OCI-LY7 (cell line): ENCODE results near the gene UBE2Q2. TPM values are rescaled to one million over a fixed set of nuclear protein-coding genes. Genes with fewer than 3 reads are reported as not detected.

Experiments used
- BruUV-seq: library from RNA; stranded (reverse); fragments of 400-500 nt; replicated peaks from 2 replicates; lab custom pipeline; 2021; lab: Mats Ljungman, UMichigan
- CTCF ChIA-PET: fragments of 300-600 bp; sonication (Branson Sonifier 250); formaldehyde crosslinking; loops from one replicate; lab custom pipeline; 2022; ENCODE audit warnings: antibody characterized with exemption; ENCODE audit not compliant: unreplicated experiment; lab: Charles Lee
- POLR2A ChIA-PET: fragments of 300-600 bp; sonication (Branson Sonifier 250); formaldehyde crosslinking; loops from one replicate; lab custom pipeline; 2022; ENCODE audit warnings: antibody characterized with exemption; lab: Charles Lee
- DNase-seq: peaks from one replicate; pipeline ENCODE4 v3.0.0-alpha.2; 2015; ENCODE audit warnings: low spot score
- H2AFZ ChIP-seq: fragments of 200-600 bp; sonication (generic), shearing (Covaris generic); 2 replicates; pipeline ENCODE4 v1.6.1; 2014; ENCODE audit warnings: mild to moderate bottlenecking, antibody characterized with exemption, low read length, moderate library complexity
- H3K27ac ChIP-seq: fragments of 200-600 bp; sonication (generic); 2 replicates; pipeline ENCODE4 v1.5.1; 2014; ENCODE audit warnings: mixed run types, low read depth, mild to moderate bottlenecking, moderate library complexity, low read length, inconsistent platforms; ENCODE audit not compliant: poor library complexity, severe bottlenecking
- H3K36me3 ChIP-seq: fragments of 200-600 bp; sonication (generic); 2 replicates; pipeline ENCODE4 v1.6.1; 2014; ENCODE audit warnings: mild to moderate bottlenecking, antibody characterized with exemption, low read length, moderate library complexity, mixed read lengths; ENCODE audit not compliant: insufficient read depth
- H3K4me1 ChIP-seq: fragments of 200-600 bp; sonication (generic); 2 replicates; pipeline ENCODE4 v1.5.1; 2014; ENCODE audit warnings: mild to moderate bottlenecking, low read length; ENCODE audit not compliant: insufficient read depth, poor library complexity, severe bottlenecking
- H3K4me2 ChIP-seq: fragments of 200-600 bp; sonication (generic); 2 replicates; pipeline ENCODE4 v1.6.1; 2014; ENCODE audit warnings: mild to moderate bottlenecking, low read length
- H3K4me3 ChIP-seq: fragments of 200-600 bp; sonication (generic); 2 replicates; pipeline ENCODE4 v1.5.1; 2014; ENCODE audit warnings: mild to moderate bottlenecking, low read depth, low read length; ENCODE audit not compliant: poor library complexity, severe bottlenecking
- H3K79me2 ChIP-seq: fragments of 200-600 bp; sonication (generic); 2 replicates; pipeline ENCODE4 v1.6.1; 2016; ENCODE audit warnings: low read depth, mild to moderate bottlenecking, low read length, moderate library complexity, mixed read lengths; ENCODE audit not compliant: insufficient read depth
- H3K9me2 ChIP-seq: fragments of 200-600 bp; sonication (generic); 2 replicates; pipeline ENCODE4 v1.6.1; 2016; ENCODE audit warnings: mild to moderate bottlenecking, low read length, mixed read lengths; ENCODE audit not compliant: insufficient read depth
- H3K9me3 ChIP-seq: fragments of 200-600 bp; sonication (generic); 2 replicates; pipeline ENCODE4 v1.6.1; 2014; ENCODE audit warnings: mild to moderate bottlenecking, mixed run types, low read length, mixed read lengths
- H4K20me1 ChIP-seq: fragments of 200-600 bp; sonication (generic); 2 replicates; pipeline ENCODE4 v1.6.1; 2014; ENCODE audit warnings: mild to moderate bottlenecking, antibody characterized with exemption, low read length, moderate library complexity, mixed read lengths; ENCODE audit not compliant: insufficient read depth
- CTCF ChIP-seq: fragments of 200-600 bp; sonication (generic); conservative IDR thresholded peaks from 2 replicates; pipeline ENCODE4 v1.5.1; 2014; ENCODE audit warnings: mild to moderate bottlenecking, antibody characterized with exemption, low read length, moderate library complexity, mixed read lengths
- EZH2phosphoT487 ChIP-seq: fragments of 200-600 bp; sonication (generic); IDR thresholded peaks from 2 replicates; pipeline ENCODE4 v1.6.1; 2018; ENCODE audit warnings: low read depth, borderline replicate concordance, mild to moderate bottlenecking, mixed run types, antibody characterized with exemption, low read length, moderate library complexity, mixed read lengths
- intact Hi-C: fragments of 100-400 bp; cut with micrococcal nuclease; formaldehyde crosslinking; loops from one replicate; pipeline ENCODE4 v1.10.0; 2022; ENCODE audit not compliant: unreplicated experiment
- total RNA-seq, 2 experiments: library from RNA; depleted of rRNA in 1 of 2; stranded (reverse); fragments of >200 nt in 1 of 2; shearing (Covaris generic) in 1 of 2; gene quantifications; 2 replicates each; pipeline ENCODE4 v1.2.3, GENCODE V29; 2014 to 2022

UBE2Q2 gene
- total RNA-seq, 2 experiments from 2014 or later, result 12.0 TPM

- intact Hi-C loops, result no loop called here
- POLR2A ChIA-PET, result interaction anchor here (0.6 to 0.8 kb wide), 2 partner anchors 439 to 806 kb away, joined by 3 read pairs; no protein-coding TSS in a partner anchor
- H4K20me1 ChIP-seq, result no peaks in the 10 kb centered on the region
- no peaks in the 10 kb centered on the region for H3K4me1 ChIP-seq
- BruUV-seq, result no TSS peak
- CTCF ChIA-PET, result no interaction called here
- no peak overlapping the region for H2AFZ ChIP-seq
- no peak overlapping the region for H3K4me2 ChIP-seq
- no peak for DNase-seq
- H3K36me3 ChIP-seq, result peaks cover 21% of the 10 kb centered on the region
- H3K79me2 ChIP-seq, result no peaks in the 10 kb centered on the region
- no peaks in the 10 kb centered on the region for H3K9me2 ChIP-seq
- no peak for TF ChIP-seq CTCF
- TF ChIP-seq EZH2phosphoT487, result no peak
- no peak overlapping the region for H3K27ac ChIP-seq
- H3K9me3 ChIP-seq, result no peaks in the 10 kb centered on the region
- no peak overlapping the region for H3K4me3 ChIP-seq
Measured at GRCh38 chr15:75891895-75892294, 48.6 kb downstream of the UBE2Q2 start.

GRCh38 chr15:75895731-75896130 lies 52.5 kb downstream of the UBE2Q2 start:
- H3K9me2 ChIP-seq, result no peaks in the 10 kb centered on the region
- POLR2A ChIA-PET, result interaction anchor here (0.6 to 0.7 kb wide), 2 partner anchors 11 to 1319 kb away, joined by 3 to 4 read pairs; no protein-coding TSS in a partner anchor
- H3K9me3 ChIP-seq, result no peaks in the 10 kb centered on the region
- H4K20me1 ChIP-seq, result no peaks in the 10 kb centered on the region
- no peak overlapping the region for H3K27ac ChIP-seq
- H3K36me3 ChIP-seq, result peaks cover 3% of the 10 kb centered on the region
- H3K4me1 ChIP-seq, result no peaks in the 10 kb centered on the region
- H3K4me3 ChIP-seq, result no peak overlapping the region
- H3K79me2 ChIP-seq, result no peaks in the 10 kb centered on the region
- no TSS peak for BruUV-seq
- intact Hi-C loops, result no loop called here
- TF ChIP-seq EZH2phosphoT487, result no peak
- no peak for TF ChIP-seq CTCF
- H3K4me2 ChIP-seq, result no peak overlapping the region
- CTCF ChIA-PET, result no interaction called here
- H2AFZ ChIP-seq, result no peak overlapping the region
- DNase-seq, result no peak

- no peak overlapping the region for H3K4me2 ChIP-seq
- no peak for DNase-seq
- ChIA-PET CTCF (no interaction called here), POLR2A (interaction anchor here (1.4 kb wide), 1 partner anchor 13 kb away, joined by 3 read pairs; no protein-coding TSS in a partner anchor)
- TF ChIP-seq CTCF, result no peak
- no peak for TF ChIP-seq EZH2phosphoT487
- no peak overlapping the region for H3K4me3 ChIP-seq
- H3K79me2 ChIP-seq, result peaks cover 3% of the 10 kb centered on the region; the same call in 1 of the 2 replicates
- no peaks in the 10 kb centered on the region for H3K9me3 ChIP-seq
- peaks cover 15% of the 10 kb centered on the region for H3K4me1 ChIP-seq
- H2AFZ ChIP-seq, result no peak overlapping the region
- no TSS peak for BruUV-seq
- no peak overlapping the region for H3K27ac ChIP-seq
- H3K36me3 ChIP-seq, result peaks cover 6% of the 10 kb centered on the region; the same call in 1 of the 2 replicates
- intact Hi-C loops, result no loop called here
- H3K9me2 ChIP-seq, result no peaks in the 10 kb centered on the region
- no peaks in the 10 kb centered on the region for H4K20me1 ChIP-seq
Measured at GRCh38 chr15:75900577-75900976, 57.3 kb downstream of the UBE2Q2 start.
